Measurements from ENCODE around the gene GIT1. TPM values are rescaled to one million over a fixed set of nuclear protein-coding genes. Genes with fewer than 3 reads are reported as not detected.

The GIT1 gene
- total RNA-seq, 1 donor from 2014 or later: 108 TPM

Other genes with a start within 250 kb of the GIT1 start
- 84.7 to 92.1 TPM (median 86.7 TPM) in 3 replicates for gene TAOK1, start 199.3 kb downstream of the GIT1 start, total RNA-seq
- gene ABHD15, start 22.6 kb downstream of the GIT1 start, total RNA-seq: 5.2 to 6.1 TPM (median 5.7 TPM) in 3 replicates
- gene TP53I13, start 20.9 kb downstream of the GIT1 start, total RNA-seq: 29.9 to 31.2 TPM (median 30.2 TPM) in 3 replicates
- 51.7 to 52.7 TPM (median 52.6 TPM) in 3 replicates for gene ANKRD13B, start 3.5 kb upstream of the GIT1 start, total RNA-seq
- gene CORO6, start 33.3 kb upstream of the GIT1 start, total RNA-seq: 3.4 to 3.8 TPM (median 3.4 TPM) in 3 replicates